ENCODE data around the gene LYPLAL1. TPM values are rescaled to one million over a fixed set of nuclear protein-coding genes. Genes with fewer than 3 reads are reported as not detected.
"Not testable (repeated sequence)": the region's sequence is repeated elsewhere in the genome, so short reads cannot be mapped to it uniquely, and the experiment has no call there.

Gene LYPLAL1
- total and polyA plus RNA-seq, 2 of the 4 experiments (the other 2 are of a cell fraction) = 4.8 to 7.5 TPM

GRCh38 chr1:219247441-219247840 lies 73.8 kb downstream of the LYPLAL1 start:
- in situ Hi-C loops (cut with MboI; ENCODE audit: low sequenced_read_pairs) (no loop called here), intact Hi-C loops (cut with micrococcal nuclease) (no loop called here), dilution Hi-C loops (cut with HindIII; ENCODE audit: low sequenced_read_pairs, unreplicated experiment) (no loop called here)
- Histone ChIP-seq H2AFZ (replicated peaks; ENCODE audit: low read length, poor library complexity) (no peak overlapping the region), H3K4ac (ENCODE audit: low read depth, low read length) (no peak overlapping the region), H3K14ac (replicated peaks; ENCODE audit: low read depth, low read length) (peak overlapping the region; percentile 82), H2AK5ac (ENCODE audit: low read depth, low read length) (no peak overlapping the region), H3K4me2 (ENCODE audit: low read depth, low read length) (peak overlapping the region; percentile 66; the same call in 1 of the 2 replicates), H3K23ac (ENCODE audit: low read depth, low read length) (no peak overlapping the region; the same call in 1 of the 2 replicates), H3K79me1 (ENCODE audit: low read depth in 1 of 2, low read length in 2 of 2) (no peaks in the 10 kb centered on the region), H2AK9ac (replicated peaks; ENCODE audit: low read depth, low read length, poor library complexity) (no peak overlapping the region), H2BK5ac (ENCODE audit: low read depth, low read length, poor library complexity, severe bottlenecking) (no peak overlapping the region), H3K27me3 (ENCODE audit: control insufficient read depth, insufficient read depth, low read length) (no peaks in the 10 kb centered on the region), H3K4me3 (ENCODE audit: insufficient read depth, low read depth, low read length) (no peak overlapping the region), H4K20me1 (ENCODE audit: insufficient read depth, low read length) (no peaks in the 10 kb centered on the region), H3K9me3 (ENCODE audit: control insufficient read depth, insufficient read depth, low read length) (no peaks in the 10 kb centered on the region), H3K56ac (ENCODE audit: extremely low read depth, insufficient read depth, low read length) (no peak overlapping the region), H3K27ac (ENCODE audit: insufficient read depth, low read length) (no peak overlapping the region), H4K91ac (ENCODE audit: insufficient read depth, low read depth, low read length) (no peak overlapping the region), H3K36me3 (ENCODE audit: control insufficient read depth, insufficient read depth, low read length) (no peaks in the 10 kb centered on the region), H3K9ac (ENCODE audit: low read depth, low read length) (no peak overlapping the region), H3K18ac (ENCODE audit: low read depth, low read length) (peak overlapping the region; percentile 38; the same call in 1 of the 2 replicates), H4K5ac (ENCODE audit: low read depth, low read length) (no peak overlapping the region; the same call in 1 of the 2 replicates), H4K8ac (ENCODE audit: low read depth in 2 of 2, low read length in 2 of 2) (no peak overlapping the region), H2BK15ac (ENCODE audit: low read depth, low read length) (no peak overlapping the region), H3K4me1 (ENCODE audit: control insufficient read depth, insufficient read depth, low read length) (peaks cover 6% of the 10 kb centered on the region), H2BK20ac (ENCODE audit: low read depth, low read length) (0 out of 2 replicates have a peak overlapping the region, but pooled peaks have one; percentile 12), H2BK120ac (ENCODE audit: low read depth, low read length) (peak overlapping the region; percentile 64; the same call in 1 of the 2 replicates), H3K9me1 (ENCODE audit: insufficient read depth, low read length) (no peaks in the 10 kb centered on the region)
- POLR2A ChIA-PET (ENCODE audit: unreplicated experiment) = no interaction called here
- BruUV-seq (replicated peaks) = no TSS peak
- DNase-seq = peak; percentile 74
- ATAC-seq (ENCODE audit: low read depth) = peak; percentile 93
- no CpG with 5 or more reads among the region's 1 CpG for WGBS, 2 experiments (ENCODE audit: extremely low coverage in 2 of 2, insufficient read length in 1 of 2)
- no peak for TF ChIP-seq MAZ (IDR thresholded peaks at IDR 0.05; ENCODE audit: borderline replicate concordance, low read depth, low read length)
- CTCF ChIA-PET = no interaction called here

DNA sequence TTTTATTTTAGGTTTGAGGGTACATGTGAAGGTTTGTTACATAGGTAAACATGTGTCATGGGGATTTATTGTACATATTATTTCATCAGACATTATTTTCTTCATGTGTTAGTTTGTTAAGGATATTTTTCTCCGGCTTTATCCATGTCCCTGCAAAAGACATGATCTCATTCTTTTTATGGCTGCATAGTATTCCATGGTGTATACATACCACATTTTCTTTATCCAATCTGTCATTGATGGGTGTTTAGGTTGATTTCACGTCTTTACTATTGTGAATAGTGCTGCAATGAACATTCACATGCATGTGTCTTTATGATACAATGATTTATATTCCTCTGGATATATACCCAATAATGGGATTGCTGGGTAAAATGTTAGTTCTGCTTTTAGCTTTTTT lies 76.8 kb downstream of the LYPLAL1 start:
- H4K91ac ChIP-seq (ENCODE audit: insufficient read depth, low read depth, low read length); H2AFZ ChIP-seq (replicated peaks; ENCODE audit: low read length, poor library complexity); H3K4me2 ChIP-seq (ENCODE audit: low read depth, low read length); H3K4ac ChIP-seq (ENCODE audit: low read depth, low read length); H3K36me3 ChIP-seq (ENCODE audit: control insufficient read depth, insufficient read depth, low read length); H3K9me3 ChIP-seq (ENCODE audit: control insufficient read depth, insufficient read depth, low read length); H2BK15ac ChIP-seq (ENCODE audit: low read depth, low read length); H3K79me1 ChIP-seq (ENCODE audit: low read depth in 1 of 2, low read length in 2 of 2); intact Hi-C loops (cut with micrococcal nuclease); in situ Hi-C loops (cut with MboI; ENCODE audit: low sequenced_read_pairs); H3K27me3 ChIP-seq (ENCODE audit: control insufficient read depth, insufficient read depth, low read length); H4K20me1 ChIP-seq (ENCODE audit: insufficient read depth, low read length); H3K4me1 ChIP-seq (ENCODE audit: control insufficient read depth, insufficient read depth, low read length); H3K18ac ChIP-seq (ENCODE audit: low read depth, low read length); ATAC-seq (ENCODE audit: low read depth); H3K14ac ChIP-seq (replicated peaks; ENCODE audit: low read depth, low read length); H3K27ac ChIP-seq (ENCODE audit: insufficient read depth, low read length); CTCF ChIA-PET; H3K23ac ChIP-seq (ENCODE audit: low read depth, low read length); H3K4me3 ChIP-seq (ENCODE audit: insufficient read depth, low read depth, low read length); H2BK120ac ChIP-seq (ENCODE audit: low read depth, low read length); H2AK5ac ChIP-seq (ENCODE audit: low read depth, low read length); DNase-seq; H2BK5ac ChIP-seq (ENCODE audit: low read depth, low read length, poor library complexity, severe bottlenecking); dilution Hi-C loops (cut with HindIII; ENCODE audit: low sequenced_read_pairs, unreplicated experiment); H2AK9ac ChIP-seq (replicated peaks; ENCODE audit: low read depth, low read length, poor library complexity); H2BK20ac ChIP-seq (ENCODE audit: low read depth, low read length); BruUV-seq (replicated peaks); H3K56ac ChIP-seq (ENCODE audit: extremely low read depth, insufficient read depth, low read length); H3K9me1 ChIP-seq (ENCODE audit: insufficient read depth, low read length); H3K9ac ChIP-seq (ENCODE audit: low read depth, low read length); H4K5ac ChIP-seq (ENCODE audit: low read depth, low read length); POLR2A ChIA-PET (ENCODE audit: unreplicated experiment); H4K8ac ChIP-seq (ENCODE audit: low read depth in 2 of 2, low read length in 2 of 2): not testable (repeated sequence)
- WGBS, 2 experiments (ENCODE audit: extremely low coverage in 2 of 2, insufficient read length in 1 of 2) = no CpG with 5 or more reads among the region's 2 CpGs

Measured in IMR-90 (cell line).